Body of pancreas (tissue), 4 donors: ENCODE measurements around the gene USP10. TPM values are rescaled to one million over a fixed set of nuclear protein-coding genes. Genes with fewer than 3 reads are reported as not detected.

Source experiments
- ATAC-seq: fragments of 150-250 bp; one replicate; pipeline ENCODE4 v1.9.1; 2016
- DNase-seq, 4 donors: peaks; one replicate each; pipeline ENCODE4 v3.0.0-alpha.2; 2019
- H3K27ac ChIP-seq, 4 donors: fragments of 200-600 bp; sonication (generic); 1 replicate in 3 of 4; 2 replicates in 1 of 4; pipeline versions ENCODE4 v1.5.1 to v1.6.1; 2016 to 2019; ENCODE audit warnings: mild to moderate bottlenecking in 1 of 4, mixed read lengths in 1 of 4, moderate library complexity in 1 of 4
- H3K27me3 ChIP-seq, 2 donors: fragments of 200-600 bp; sonication (generic); one replicate each; pipeline ENCODE4 v1.6.0; 2016; ENCODE audit warnings: mild to moderate bottlenecking in 1 of 2
- H3K36me3 ChIP-seq, 2 donors: fragments of 200-600 bp; sonication (generic); replicated peaks in 1 of 2; 2 replicates each; pipeline ENCODE4 v1.5.1; 2016; ENCODE audit warnings: low read depth in 2 of 2; ENCODE audit not compliant: insufficient read depth in 1 of 2
- H3K4me1 ChIP-seq: fragments of 200-600 bp; sonication (generic); one replicate; pipeline ENCODE4 v1.6.0; 2016
- H3K4me3 ChIP-seq, 2 donors: fragments of 200-600 bp; sonication (generic); 1 replicate in 1 of 2; 2 replicates in 1 of 2; pipeline ENCODE4 v1.5.1; 2016 to 2019
- H3K9me3 ChIP-seq, 3 donors: fragments of 200-600 bp; sonication (generic); 1 replicate in 2 of 3; 2 replicates in 1 of 3; pipeline ENCODE4 v1.5.1; 2016
- CTCF ChIP-seq, 7 experiments: fragments of 450-650 bp in 4 of 7; fragments of 200-600 bp in 3 of 7; sonication (generic) in 3 of 7; IDR thresholded peaks; one replicate each; pipeline ENCODE4 v1.5.1; 2016 to 2019; ENCODE audit warnings: antibody characterized with exemption in 7 of 7
- POLR2A ChIP-seq, 3 donors: fragments of 450-650 bp; IDR thresholded peaks; one replicate each; pipeline ENCODE4 v1.6.1; 2016; ENCODE audit warnings: antibody characterized with exemption in 3 of 3, mild to moderate bottlenecking in 2 of 3
- WGBS, 2 donors: methylation state at CpG; one replicate each; pipeline ENCODE4 v1.1.5; 2017; 5-methylcytosine and 5-hydroxymethylcytosine counted together
- intact Hi-C: fragments of 100-400 bp; cut with DNase I; formaldehyde crosslinking; loops from one replicate; pipeline ENCODE4 v1.15.1; 2023
- total RNA-seq, 2 donors: library from RNA; depleted of rRNA; stranded (reverse); fragments of >200 nt; gene quantifications; one replicate each; pipeline ENCODE4 v1.1.0, GENCODE V29; 2016

USP10 gene
- total RNA-seq, 2 donors from 2014 or later: 24.6 to 32.3 TPM

- H3K9me3 ChIP-seq: no peaks in the 10 kb centered on the region
- H3K36me3 ChIP-seq: no peaks in the 10 kb centered on the region
- H3K27me3 ChIP-seq: no peaks in the 10 kb centered on the region
- no peak overlapping the region for H3K4me3 ChIP-seq
- peak; percentile 48 to 70 (median 56) for DNase-seq
- WGBS, 2 donors: 58 to 62% methylated on average over 17 of the region's 17 CpGs
- peak overlapping the region in 1 of 4 donors; percentile 20 for H3K27ac ChIP-seq
- intact Hi-C loops: loop anchor here (5.0 kb wide), 1 partner anchor 64 kb away; no protein-coding TSS in a partner anchor
- H3K4me1 ChIP-seq: peaks cover 50% of the 10 kb centered on the region
- ATAC-seq: no peak
- TF ChIP-seq CTCF (IDR thresholded peaks at IDR 0.05) (peak in 1 of 7 experiments; percentile 16), POLR2A (IDR thresholded peaks at IDR 0.05) (no peak)
Observed at GRCh38 chr16:84735849-84736586, 36.2 kb downstream of the USP10 start.

DNA sequence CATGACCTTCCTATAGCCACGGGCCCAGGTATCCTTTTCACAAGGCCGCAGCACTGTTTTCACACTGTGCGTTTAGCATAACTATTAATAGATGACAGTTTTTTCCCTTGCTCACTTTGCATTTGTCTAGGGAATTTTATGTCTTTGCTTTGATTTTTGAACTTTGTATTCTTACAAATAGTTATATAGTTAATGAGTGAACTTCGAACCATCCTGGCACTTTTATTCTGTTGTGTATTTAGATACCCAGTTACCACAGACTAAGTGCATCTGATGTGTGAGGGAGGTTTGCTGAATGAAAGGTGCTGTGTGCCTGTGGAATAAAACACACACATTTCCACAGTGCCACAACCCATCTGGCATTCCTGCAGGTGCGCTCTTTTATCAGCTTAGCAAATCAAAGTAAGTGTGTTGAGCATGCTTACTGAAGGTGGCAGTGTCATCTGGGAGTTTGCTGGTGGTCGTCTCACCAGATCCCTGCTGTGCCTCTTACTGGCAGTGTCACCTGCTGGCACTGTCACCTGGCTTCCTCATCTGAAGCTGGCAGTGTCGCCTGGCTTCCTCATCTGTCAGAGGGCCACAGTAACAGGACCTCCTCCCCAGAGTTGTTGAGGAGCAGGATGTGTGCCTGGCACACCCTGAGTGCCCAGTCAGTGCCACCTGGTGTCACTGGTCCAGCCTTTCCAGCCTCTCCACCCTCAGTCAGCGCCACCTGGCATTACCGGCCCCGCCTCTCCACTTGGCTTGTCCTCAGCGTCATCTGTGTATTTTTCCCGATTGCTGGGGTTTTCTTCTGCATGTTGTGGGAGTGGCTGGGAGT is 37.6 kb downstream of the USP10 start:
- H3K27ac ChIP-seq: no peak overlapping the region
- ATAC-seq (peak; percentile 36), DNase-seq (peak; percentile 33 to 61 (median 49))
- intact Hi-C loops: loop anchor here (5.0 kb wide), 1 partner anchor 65 kb away; no protein-coding TSS in a partner anchor
- H3K9me3 ChIP-seq: no peaks in the 10 kb centered on the region
- peaks cover 51% of the 10 kb centered on the region for H3K4me1 ChIP-seq
- peak in 1 of 7 experiments; percentile 3 for TF ChIP-seq CTCF (IDR thresholded peaks at IDR 0.05)
- TF ChIP-seq POLR2A (IDR thresholded peaks at IDR 0.05): no peak
- 56 to 59% methylated on average over 11 to 12 of the region's 12 CpGs for WGBS, 2 donors
- no peaks in the 10 kb centered on the region for H3K36me3 ChIP-seq
- H3K4me3 ChIP-seq: no peak overlapping the region
- no peaks in the 10 kb centered on the region for H3K27me3 ChIP-seq

- peaks cover 43% of the 10 kb centered on the region for H3K4me1 ChIP-seq
- H3K27me3 ChIP-seq: no peaks in the 10 kb centered on the region
- H3K36me3 ChIP-seq: no peaks in the 10 kb centered on the region
- H3K9me3 ChIP-seq: no peaks in the 10 kb centered on the region
- DNase-seq (peak; percentile 77 to 85 (median 80)), ATAC-seq (peak; percentile 71)
- intact Hi-C loops: loop anchor here (5.0 kb wide), 1 partner anchor 66 kb away; no protein-coding TSS in a partner anchor
- H3K4me3 ChIP-seq: no peak overlapping the region
- 37 to 45% methylated on average over 8 of the region's 8 CpGs for WGBS, 2 donors
- peak; percentile 71 to 84 (median 78) for TF ChIP-seq CTCF (IDR thresholded peaks at IDR 0.05)
- TF ChIP-seq POLR2A (IDR thresholded peaks at IDR 0.05): no peak
- no peak overlapping the region for H3K27ac ChIP-seq
Observed at GRCh38 chr16:84738255-84739038, 38.6 kb downstream of the USP10 start.

- TF ChIP-seq CTCF (IDR thresholded peaks at IDR 0.05) (no peak), POLR2A (IDR thresholded peaks at IDR 0.05) (no peak)
- H3K27me3 ChIP-seq: no peaks in the 10 kb centered on the region
- WGBS, 2 donors: 86 to 87% methylated on average over 7 of the region's 7 CpGs
- intact Hi-C loops: loop anchor here (5.0 kb wide), 1 partner anchor 67 kb away; no protein-coding TSS in a partner anchor
- ATAC-seq (no peak), DNase-seq (peak in 1 of 4 donors; percentile 33)
- no peaks in the 10 kb centered on the region for H3K36me3 ChIP-seq
- no peak overlapping the region for H3K4me3 ChIP-seq
- H3K27ac ChIP-seq: no peak overlapping the region
- peaks cover 43% of the 10 kb centered on the region for H3K4me1 ChIP-seq
- no peaks in the 10 kb centered on the region for H3K9me3 ChIP-seq
Observed at GRCh38 chr16:84739349-84740124, 39.7 kb downstream of the USP10 start.
